ENCODE measurements around the gene STMN3.
A peak's percentile ranks its signal among the peaks of the same experiment; 100 is the strongest.
"Not testable (repeated sequence)": the region's sequence is repeated elsewhere in the genome, so short reads cannot be mapped to it uniquely, and the experiment has no call there.

The STMN3 gene

DNA sequence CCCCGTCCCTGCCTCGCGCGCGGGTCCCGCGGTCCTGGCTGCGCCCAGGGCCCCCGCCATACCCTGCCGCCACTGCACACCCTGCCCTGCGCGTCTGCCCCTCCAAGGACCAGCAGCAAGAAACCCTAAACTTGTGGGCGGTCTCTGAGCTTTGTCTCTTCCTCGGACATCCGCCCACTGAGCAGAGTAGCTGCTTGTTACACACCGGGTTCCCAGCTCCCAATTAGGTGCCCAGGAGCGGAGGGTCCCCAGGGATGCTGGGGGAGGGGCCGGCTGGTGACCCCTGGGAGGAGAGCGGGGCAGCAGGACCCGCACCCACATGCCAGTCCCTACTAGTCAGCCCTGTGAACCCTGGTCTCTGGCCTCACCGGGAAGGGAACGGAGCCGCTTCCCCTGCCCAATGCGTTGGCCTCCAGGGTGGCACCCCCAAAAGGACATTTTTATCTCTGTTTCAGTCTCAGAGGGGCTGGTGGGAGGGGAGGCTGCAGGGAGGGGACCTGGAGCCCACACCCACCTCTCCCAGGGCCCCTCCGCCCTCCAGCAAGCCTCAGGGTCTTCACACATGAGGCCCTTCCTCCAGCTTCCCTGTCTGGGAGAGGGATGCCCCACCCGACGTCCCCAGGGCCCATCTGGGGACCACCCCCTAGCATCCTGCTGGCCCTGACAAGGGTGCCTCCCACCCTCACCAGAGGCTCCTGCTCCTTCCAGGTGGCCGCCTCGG lies 10.5 kb downstream of the STMN3 start:
- peaks cover 5% of the 10 kb centered on the region for H3K36me3 ChIP-seq
- no peak overlapping the region for H3K27ac ChIP-seq
- DNase-seq = no peak
- no peaks in the 10 kb centered on the region for H3K27me3 ChIP-seq (ENCODE audit: insufficient read depth, low read depth, severe bottlenecking)
- no peak overlapping the region for H3K4me3 ChIP-seq (ENCODE audit: low read depth, low read length)
- TF ChIP-seq, protein P1, sequence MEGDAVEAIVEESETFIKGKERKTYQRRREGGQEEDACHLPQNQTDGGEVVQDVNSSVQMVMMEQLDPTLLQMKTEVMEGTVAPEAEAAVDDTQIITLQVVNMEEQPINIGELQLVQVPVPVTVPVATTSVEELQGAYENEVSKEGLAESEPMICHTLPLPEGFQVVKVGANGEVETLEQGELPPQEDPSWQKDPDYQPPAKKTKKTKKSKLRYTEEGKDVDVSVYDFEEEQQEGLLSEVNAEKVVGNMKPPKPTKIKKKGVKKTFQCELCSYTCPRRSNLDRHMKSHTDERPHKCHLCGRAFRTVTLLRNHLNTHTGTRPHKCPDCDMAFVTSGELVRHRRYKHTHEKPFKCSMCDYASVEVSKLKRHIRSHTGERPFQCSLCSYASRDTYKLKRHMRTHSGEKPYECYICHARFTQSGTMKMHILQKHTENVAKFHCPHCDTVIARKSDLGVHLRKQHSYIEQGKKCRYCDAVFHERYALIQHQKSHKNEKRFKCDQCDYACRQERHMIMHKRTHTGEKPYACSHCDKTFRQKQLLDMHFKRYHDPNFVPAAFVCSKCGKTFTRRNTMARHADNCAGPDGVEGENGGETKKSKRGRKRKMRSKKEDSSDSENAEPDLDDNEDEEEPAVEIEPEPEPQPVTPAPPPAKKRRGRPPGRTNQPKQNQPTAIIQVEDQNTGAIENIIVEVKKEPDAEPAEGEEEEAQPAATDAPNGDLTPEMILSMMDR (IDR thresholded peaks at IDR 0.05; ENCODE audit: low read depth, low read length) = no peak
- no peaks in the 10 kb centered on the region for H3K9me3 ChIP-seq (ENCODE audit: severe bottlenecking)

DNA sequence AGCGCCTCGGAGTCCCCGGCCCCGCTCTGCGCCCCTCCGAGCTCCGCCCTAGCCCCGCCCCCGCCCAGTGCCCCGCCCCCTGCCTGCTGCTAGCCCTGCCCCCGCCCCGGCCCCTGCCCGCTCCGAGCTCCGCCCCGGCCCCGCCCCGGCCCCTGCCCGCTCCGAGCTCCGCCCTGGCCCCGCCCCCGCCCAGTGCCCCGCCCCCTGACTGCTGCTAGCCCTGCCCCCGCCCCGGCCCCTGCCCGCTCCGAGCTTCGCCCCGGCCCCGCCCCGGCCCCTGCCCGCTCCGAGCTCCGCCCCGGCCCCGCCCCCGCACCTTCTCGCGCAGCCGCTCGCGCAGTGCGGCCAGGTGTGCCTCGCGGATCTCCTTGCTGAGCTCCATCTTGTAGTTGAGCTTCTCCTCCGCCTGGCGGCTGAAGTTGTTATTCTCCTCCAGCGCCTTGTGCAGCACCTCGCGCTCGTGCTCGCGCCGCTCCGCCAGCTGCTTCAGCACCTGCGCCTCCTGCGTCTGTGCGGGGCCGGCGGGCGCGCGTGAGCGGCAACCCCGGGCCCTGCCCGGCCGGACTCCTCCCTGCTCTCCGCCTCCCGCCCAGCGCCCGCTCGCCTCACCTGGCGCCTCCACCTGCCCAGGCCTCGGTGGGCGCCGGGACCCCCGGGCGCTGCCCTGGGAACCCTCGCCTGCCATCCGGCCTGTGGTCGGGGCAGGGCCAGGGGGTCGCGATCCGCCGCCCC lies 11.3 kb downstream of the STMN3 start:
- peak; percentile 71 for DNase-seq
- TF ChIP-seq, protein P1 (IDR thresholded peaks at IDR 0.05; ENCODE audit: low read depth, low read length) = no peak
- Histone ChIP-seq H3K27me3 (ENCODE audit: insufficient read depth, low read depth, severe bottlenecking) (no peaks in the 10 kb centered on the region), H3K27ac (no peak overlapping the region), H3K9me3 (ENCODE audit: severe bottlenecking) (no peaks in the 10 kb centered on the region), H3K4me3 (ENCODE audit: low read depth, low read length) (no peak overlapping the region), H3K36me3 (peaks cover 5% of the 10 kb centered on the region)

DNA sequence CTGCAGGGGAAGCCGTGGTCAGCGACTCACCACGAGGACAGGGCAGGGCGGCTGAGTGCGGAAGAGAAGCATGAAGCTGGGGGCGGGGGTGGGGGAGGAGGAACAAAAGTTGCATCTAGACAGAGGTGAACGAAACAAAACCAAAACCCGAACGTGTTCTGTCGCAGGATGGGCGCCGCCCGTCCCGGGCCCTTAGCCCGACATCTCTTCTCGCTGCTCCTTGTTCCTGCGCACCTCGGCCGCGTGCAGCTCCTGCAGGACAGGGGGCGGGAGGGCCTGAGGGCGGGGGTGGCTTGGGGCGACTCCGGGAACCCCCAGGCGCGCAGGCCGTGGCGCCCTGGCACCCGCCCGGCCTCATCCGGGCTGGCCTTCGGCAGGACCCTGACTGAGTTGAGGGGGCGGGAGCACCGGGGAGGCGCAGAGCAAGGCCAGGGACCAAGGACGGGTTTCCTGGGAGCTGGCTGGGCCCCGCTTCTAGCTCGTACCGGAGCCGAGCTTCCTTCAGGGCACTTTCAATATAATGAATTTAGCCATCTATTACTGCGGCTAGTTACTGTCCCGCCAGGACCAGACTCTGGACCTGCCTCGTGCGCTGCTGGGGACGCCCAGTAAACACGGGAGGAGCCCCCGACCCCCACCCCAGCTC lies 12.0 kb downstream of the STMN3 start:
- TF ChIP-seq, protein P1 (IDR thresholded peaks at IDR 0.05; ENCODE audit: low read depth, low read length) = no peak
- H3K4me3 ChIP-seq (ENCODE audit: low read depth, low read length) = no peak overlapping the region
- DNase-seq = no peak
- H3K27me3 ChIP-seq (ENCODE audit: insufficient read depth, low read depth, severe bottlenecking) = no peaks in the 10 kb centered on the region
- no peak overlapping the region; the same call in 1 of the 2 replicates for H3K27ac ChIP-seq
- H3K9me3 ChIP-seq (ENCODE audit: severe bottlenecking) = no peaks in the 10 kb centered on the region
- peaks cover 5% of the 10 kb centered on the region for H3K36me3 ChIP-seq

DNA sequence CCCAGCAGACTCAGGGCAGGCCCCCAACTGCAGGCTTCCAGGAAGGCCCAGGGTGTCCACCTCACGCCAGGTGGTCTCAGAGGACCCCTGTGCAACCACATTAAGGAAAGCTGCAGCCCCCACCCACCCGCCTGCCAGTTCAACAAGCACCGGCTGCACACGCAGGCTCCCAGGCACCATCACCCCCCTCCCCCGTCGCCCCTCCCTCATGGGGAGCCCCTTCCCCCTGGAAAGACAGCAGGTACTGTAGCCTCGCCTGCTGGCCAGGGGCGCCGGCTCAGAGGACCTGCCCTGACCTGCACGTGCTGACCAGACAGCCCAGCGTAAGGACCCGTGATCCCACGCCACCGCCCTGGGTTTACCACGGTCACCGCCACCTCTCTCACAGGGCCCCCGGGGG lies 12.5 kb downstream of the STMN3 start:
- H3K36me3 ChIP-seq; H3K27ac ChIP-seq; H3K4me3 ChIP-seq (ENCODE audit: low read depth, low read length); H3K9me3 ChIP-seq (ENCODE audit: severe bottlenecking); H3K27me3 ChIP-seq (ENCODE audit: insufficient read depth, low read depth, severe bottlenecking); DNase-seq: not testable (repeated sequence)

DNA sequence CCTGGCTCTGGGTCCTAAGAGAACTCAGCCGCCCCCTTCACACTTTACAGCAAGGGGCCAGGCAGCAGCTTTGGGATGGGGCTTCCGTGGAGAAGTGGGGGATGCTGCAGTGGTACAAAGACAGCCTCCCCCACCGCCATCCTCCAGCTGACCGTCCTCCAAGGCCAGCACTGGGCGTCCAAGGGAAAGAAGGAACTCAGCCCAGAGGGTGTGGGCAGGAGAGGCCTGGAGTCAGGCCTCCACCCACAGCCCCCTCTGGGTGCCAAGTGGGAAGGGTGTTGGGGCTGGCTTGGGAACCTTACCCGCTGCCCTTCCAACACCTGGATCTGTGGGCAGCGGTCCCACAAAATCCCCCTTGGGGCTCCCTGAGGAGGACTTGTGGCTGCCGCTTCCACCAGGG lies 13.1 kb downstream of the STMN3 start:
- Histone ChIP-seq H3K9me3 (ENCODE audit: severe bottlenecking) (no peaks in the 10 kb centered on the region), H3K4me3 (ENCODE audit: low read depth, low read length) (no peak overlapping the region), H3K27me3 (ENCODE audit: insufficient read depth, low read depth, severe bottlenecking) (no peaks in the 10 kb centered on the region), H3K36me3 (peaks cover 5% of the 10 kb centered on the region), H3K27ac (no peak overlapping the region)
- TF ChIP-seq, protein P1 (IDR thresholded peaks at IDR 0.05; ENCODE audit: low read depth, low read length) = no peak
- no peak for DNase-seq
